Measurements from ENCODE around the gene PMS1.

DNA sequence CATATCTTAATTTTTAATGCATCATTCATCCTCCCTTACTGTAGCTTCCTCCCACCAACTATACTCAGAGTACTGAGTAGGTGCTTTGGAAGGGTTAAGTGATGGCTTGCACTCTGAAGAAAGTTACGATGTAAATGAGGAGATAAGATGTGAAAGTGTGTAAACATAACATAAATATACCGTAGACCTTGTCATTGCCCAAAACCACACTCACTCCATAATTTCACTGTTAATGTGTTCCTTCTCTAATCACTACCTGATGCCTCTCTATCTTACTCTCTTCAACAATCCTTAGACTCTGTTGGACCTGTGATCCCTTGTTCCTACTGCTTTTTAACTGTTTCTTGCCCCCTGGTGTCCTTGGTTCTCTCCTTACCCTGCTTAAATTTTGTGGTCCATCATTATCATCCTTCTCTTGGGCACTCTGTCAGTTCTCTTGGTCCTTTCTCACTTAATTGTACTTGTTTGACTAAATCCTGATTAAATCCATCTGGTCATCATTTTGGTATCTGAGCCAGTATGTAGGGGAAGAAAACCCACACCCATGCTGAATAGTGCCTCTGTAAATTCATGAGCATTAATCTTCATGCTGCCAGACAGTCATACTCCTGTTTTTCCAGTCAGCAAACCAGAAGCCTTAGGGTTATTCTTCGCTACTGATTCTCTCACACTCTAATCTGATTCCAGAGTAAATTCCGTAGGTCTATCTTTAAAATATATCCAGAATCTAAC is 45.0 kb downstream of the PMS1 start:
- TF ChIP-seq, protein P1, sequence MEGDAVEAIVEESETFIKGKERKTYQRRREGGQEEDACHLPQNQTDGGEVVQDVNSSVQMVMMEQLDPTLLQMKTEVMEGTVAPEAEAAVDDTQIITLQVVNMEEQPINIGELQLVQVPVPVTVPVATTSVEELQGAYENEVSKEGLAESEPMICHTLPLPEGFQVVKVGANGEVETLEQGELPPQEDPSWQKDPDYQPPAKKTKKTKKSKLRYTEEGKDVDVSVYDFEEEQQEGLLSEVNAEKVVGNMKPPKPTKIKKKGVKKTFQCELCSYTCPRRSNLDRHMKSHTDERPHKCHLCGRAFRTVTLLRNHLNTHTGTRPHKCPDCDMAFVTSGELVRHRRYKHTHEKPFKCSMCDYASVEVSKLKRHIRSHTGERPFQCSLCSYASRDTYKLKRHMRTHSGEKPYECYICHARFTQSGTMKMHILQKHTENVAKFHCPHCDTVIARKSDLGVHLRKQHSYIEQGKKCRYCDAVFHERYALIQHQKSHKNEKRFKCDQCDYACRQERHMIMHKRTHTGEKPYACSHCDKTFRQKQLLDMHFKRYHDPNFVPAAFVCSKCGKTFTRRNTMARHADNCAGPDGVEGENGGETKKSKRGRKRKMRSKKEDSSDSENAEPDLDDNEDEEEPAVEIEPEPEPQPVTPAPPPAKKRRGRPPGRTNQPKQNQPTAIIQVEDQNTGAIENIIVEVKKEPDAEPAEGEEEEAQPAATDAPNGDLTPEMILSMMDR (IDR thresholded peaks at IDR 0.05): no peak
- no peak for TF ChIP-seq POLR2A (IDR thresholded peaks at IDR 0.05)

Measured in gastroesophageal sphincter (tissue), 3 donors.